Astrocyte (in vitro differentiated cells and primary cell): ENCODE data around the gene RBM44. TPM values are rescaled to one million over a fixed set of nuclear protein-coding genes. Genes with fewer than 3 reads are reported as not detected.

Experiments used
- DNase-seq: peaks from one replicate; pipeline ENCODE4 v3.0.0-alpha.2; 2010; ENCODE audit warnings: low read depth
- FAIRE-seq: peaks from 2 replicates; lab custom pipeline; 2011; peaks lifted over from hg19 to GRCh38; lab: Jason Lieb, UNC
- H2AFZ ChIP-seq: 2 replicates; pipeline ENCODE4 v1.6.0; 2012; ENCODE audit warnings: low read depth, low read length, inconsistent platforms
- H3K27ac ChIP-seq: 2 replicates; pipeline ENCODE4 v1.5.1; 2011; ENCODE audit warnings: low read depth, low read length, inconsistent platforms
- H3K27me3 ChIP-seq: 2 replicates; pipeline ENCODE4 v1.6.0; 2011; ENCODE audit warnings: low read length, inconsistent platforms; ENCODE audit not compliant: insufficient read depth
- H3K36me3 ChIP-seq: 2 replicates; pipeline ENCODE4 v1.5.1; 2011; ENCODE audit warnings: low read length, inconsistent platforms; ENCODE audit not compliant: insufficient read depth
- H3K4me1 ChIP-seq: 2 replicates; pipeline ENCODE4 v1.5.1; 2011; ENCODE audit warnings: low read length, inconsistent platforms; ENCODE audit not compliant: insufficient read depth
- H3K4me2 ChIP-seq: 2 replicates; pipeline ENCODE4 v1.6.0; 2012; ENCODE audit warnings: low read length, inconsistent platforms
- H3K4me3 ChIP-seq: 2 replicates; pipeline ENCODE4 v1.5.1; 2011; ENCODE audit warnings: low read depth, mild to moderate bottlenecking, low read length, inconsistent platforms; ENCODE audit not compliant: insufficient read depth
- H3K79me2 ChIP-seq: 2 replicates; pipeline ENCODE4 v1.6.0; 2012; ENCODE audit warnings: mild to moderate bottlenecking, low read length, inconsistent platforms; ENCODE audit not compliant: insufficient read depth
- H3K9ac ChIP-seq: 2 replicates; pipeline ENCODE4 v1.6.0; 2012; ENCODE audit warnings: mild to moderate bottlenecking, low read length, inconsistent platforms
- H3K9me3 ChIP-seq: 2 replicates; pipeline ENCODE4 v1.5.1; 2012; ENCODE audit warnings: low read depth, mild to moderate bottlenecking, low read length, inconsistent platforms; ENCODE audit not compliant: insufficient read depth
- H4K20me1 ChIP-seq: 2 replicates; pipeline ENCODE4 v1.6.0; 2012; ENCODE audit warnings: low read length, inconsistent platforms; ENCODE audit not compliant: insufficient read depth
- H3K27ac Mint-ChIP-seq: one replicate; pipeline ENCODE4 v1.8.0; 2021; ENCODE audit warnings: mild to moderate bottlenecking, mixed read lengths; ENCODE audit not compliant: unreplicated experiment
- H3K27me3 Mint-ChIP-seq: one replicate; pipeline ENCODE4 v1.8.0; 2021; ENCODE audit warnings: low read depth, mixed read lengths; ENCODE audit not compliant: unreplicated experiment
- H3K36me3 Mint-ChIP-seq: one replicate; pipeline ENCODE4 v1.8.0; 2021; ENCODE audit warnings: low read depth, mixed read lengths; ENCODE audit not compliant: unreplicated experiment
- H3K4me1 Mint-ChIP-seq: one replicate; pipeline ENCODE4 v1.8.0; 2021; ENCODE audit warnings: low read depth, mixed read lengths; ENCODE audit not compliant: unreplicated experiment
- H3K4me3 Mint-ChIP-seq: one replicate; pipeline ENCODE4 v1.8.0; 2021; ENCODE audit warnings: mild to moderate bottlenecking, moderate library complexity, mixed read lengths; ENCODE audit not compliant: unreplicated experiment
- H3K9me3 Mint-ChIP-seq: one replicate; pipeline ENCODE4 v1.8.0; 2021; ENCODE audit warnings: mild to moderate bottlenecking, mixed read lengths; ENCODE audit not compliant: unreplicated experiment
- CTCF ChIP-seq: IDR thresholded peaks from 2 replicates; pipeline ENCODE4 v1.5.1; 2011; ENCODE audit warnings: low read depth, mild to moderate bottlenecking, inconsistent platforms, low read length, moderate library complexity; ENCODE audit not compliant: insufficient read depth
- EZH2 ChIP-seq: IDR thresholded peaks from 2 replicates; pipeline ENCODE4 v1.6.1; 2012; ENCODE audit warnings: mild to moderate bottlenecking, low read length, inconsistent platforms; ENCODE audit not compliant: insufficient read depth
- total RNA-seq: library from RNA; stranded (reverse); gene quantifications from 2 replicates; pipeline ENCODE4 v1.2.1, GENCODE V29; 2021

The RBM44 gene
- total RNA-seq, 1 donor from 2014 or later = 0.32 TPM

GRCh38 chr2:237874585-237875161 is 76.1 kb downstream of the RBM44 start:
- peak overlapping the region; percentile 27 for H3K9ac ChIP-seq
- Mint-ChIP-seq H3K4me1 (peaks cover 23% of the 10 kb centered on the region), H3K27ac (no peak overlapping the region), H3K4me3 (no peak overlapping the region), H3K27me3 (peaks cover 1% of the 10 kb centered on the region), H3K9me3 (no peaks in the 10 kb centered on the region), H3K36me3 (peaks cover 3% of the 10 kb centered on the region)
- H3K27ac ChIP-seq = peak overlapping the region; percentile 69
- DNase-seq (peak; percentile 72), FAIRE-seq (peak; percentile 29)
- no peak overlapping the region for H3K4me3 ChIP-seq
- TF ChIP-seq EZH2 = no peak
- no peak for TF ChIP-seq CTCF
- H3K4me2 ChIP-seq = peak overlapping the region; percentile 79
- no peaks in the 10 kb centered on the region for H3K36me3 ChIP-seq
- peaks cover 25% of the 10 kb centered on the region for H3K4me1 ChIP-seq
- peaks cover 2% of the 10 kb centered on the region for H3K79me2 ChIP-seq
- no peaks in the 10 kb centered on the region for H3K27me3 ChIP-seq
- H4K20me1 ChIP-seq = no peaks in the 10 kb centered on the region
- peak overlapping the region; percentile 42 for H2AFZ ChIP-seq
- no peaks in the 10 kb centered on the region for H3K9me3 ChIP-seq

- TF ChIP-seq EZH2 (no peak), CTCF (no peak)
- Histone ChIP-seq H3K4me3 (no peak overlapping the region), H3K79me2 (peaks cover 2% of the 10 kb centered on the region), H3K9ac (no peak overlapping the region), H4K20me1 (no peaks in the 10 kb centered on the region), H3K27ac (peak overlapping the region; percentile 69), H3K36me3 (no peaks in the 10 kb centered on the region), H3K4me1 (peaks cover 25% of the 10 kb centered on the region), H3K27me3 (no peaks in the 10 kb centered on the region), H3K4me2 (peak overlapping the region; percentile 79), H2AFZ (peak overlapping the region; percentile 42), H3K9me3 (no peaks in the 10 kb centered on the region)
- DNase-seq (no peak), FAIRE-seq (no peak)
- peaks cover 21% of the 10 kb centered on the region for H3K4me1 Mint-ChIP-seq
- H3K9me3 Mint-ChIP-seq = no peaks in the 10 kb centered on the region
- H3K4me3 Mint-ChIP-seq = no peak overlapping the region
- peaks cover 1% of the 10 kb centered on the region for H3K27me3 Mint-ChIP-seq
- peaks cover 3% of the 10 kb centered on the region for H3K36me3 Mint-ChIP-seq
- no peak overlapping the region for H3K27ac Mint-ChIP-seq
Observed at GRCh38 chr2:237875256-237876060, 76.9 kb downstream of the RBM44 start.

- Histone ChIP-seq H2AFZ (no peak overlapping the region), H3K79me2 (no peaks in the 10 kb centered on the region), H3K27me3 (no peaks in the 10 kb centered on the region), H3K4me2 (no peak overlapping the region), H3K36me3 (no peaks in the 10 kb centered on the region), H3K27ac (no peak overlapping the region), H4K20me1 (no peaks in the 10 kb centered on the region), H3K9me3 (no peaks in the 10 kb centered on the region), H3K4me1 (peaks cover 25% of the 10 kb centered on the region), H3K9ac (no peak overlapping the region), H3K4me3 (no peak overlapping the region)
- no peak for FAIRE-seq
- H3K27ac Mint-ChIP-seq = no peak overlapping the region
- no peak for DNase-seq
- no peaks in the 10 kb centered on the region for H3K9me3 Mint-ChIP-seq
- TF ChIP-seq CTCF = no peak
- no peak for TF ChIP-seq EZH2
- peaks cover 5% of the 10 kb centered on the region for H3K36me3 Mint-ChIP-seq
- peaks cover 16% of the 10 kb centered on the region for H3K4me1 Mint-ChIP-seq
- H3K27me3 Mint-ChIP-seq = peaks cover 1% of the 10 kb centered on the region
- no peak overlapping the region for H3K4me3 Mint-ChIP-seq
Observed at GRCh38 chr2:237876061-237876526, 77.5 kb downstream of the RBM44 start.
